Measurements from ENCODE around the gene MAJIN. TPM values are rescaled to one million over a fixed set of nuclear protein-coding genes. Genes with fewer than 3 reads are reported as not detected.

Gene MAJIN
- total and polyA plus RNA-seq, 2 experiments from 2014 or later = not detected

DNA sequence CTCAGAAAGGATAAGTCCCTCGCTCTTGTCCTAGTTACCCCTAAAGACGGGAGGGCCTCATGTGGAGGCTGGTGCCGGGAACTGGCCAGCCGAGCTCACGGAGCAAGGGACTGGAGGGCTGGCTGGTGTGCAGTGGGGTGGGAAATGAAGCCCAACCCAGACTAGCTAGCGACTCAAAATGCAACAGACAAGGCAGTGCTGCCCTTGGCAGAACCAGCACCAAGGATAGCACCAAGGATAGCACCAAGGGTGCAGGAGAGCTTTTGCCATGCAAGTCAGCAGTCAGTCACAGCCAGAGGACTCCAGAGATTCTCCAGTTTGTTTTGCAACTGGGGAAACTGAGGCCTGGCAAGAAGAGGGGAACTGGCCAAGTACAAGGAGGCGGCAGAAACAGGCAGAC is 31.4 kb upstream of the MAJIN start:
- TF ChIP-seq, protein P1, sequence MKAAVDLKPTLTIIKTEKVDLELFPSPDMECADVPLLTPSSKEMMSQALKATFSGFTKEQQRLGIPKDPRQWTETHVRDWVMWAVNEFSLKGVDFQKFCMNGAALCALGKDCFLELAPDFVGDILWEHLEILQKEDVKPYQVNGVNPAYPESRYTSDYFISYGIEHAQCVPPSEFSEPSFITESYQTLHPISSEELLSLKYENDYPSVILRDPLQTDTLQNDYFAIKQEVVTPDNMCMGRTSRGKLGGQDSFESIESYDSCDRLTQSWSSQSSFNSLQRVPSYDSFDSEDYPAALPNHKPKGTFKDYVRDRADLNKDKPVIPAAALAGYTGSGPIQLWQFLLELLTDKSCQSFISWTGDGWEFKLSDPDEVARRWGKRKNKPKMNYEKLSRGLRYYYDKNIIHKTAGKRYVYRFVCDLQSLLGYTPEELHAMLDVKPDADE (IDR thresholded peaks at IDR 0.05) = no peak
- TF ChIP-seq, protein P2, sequence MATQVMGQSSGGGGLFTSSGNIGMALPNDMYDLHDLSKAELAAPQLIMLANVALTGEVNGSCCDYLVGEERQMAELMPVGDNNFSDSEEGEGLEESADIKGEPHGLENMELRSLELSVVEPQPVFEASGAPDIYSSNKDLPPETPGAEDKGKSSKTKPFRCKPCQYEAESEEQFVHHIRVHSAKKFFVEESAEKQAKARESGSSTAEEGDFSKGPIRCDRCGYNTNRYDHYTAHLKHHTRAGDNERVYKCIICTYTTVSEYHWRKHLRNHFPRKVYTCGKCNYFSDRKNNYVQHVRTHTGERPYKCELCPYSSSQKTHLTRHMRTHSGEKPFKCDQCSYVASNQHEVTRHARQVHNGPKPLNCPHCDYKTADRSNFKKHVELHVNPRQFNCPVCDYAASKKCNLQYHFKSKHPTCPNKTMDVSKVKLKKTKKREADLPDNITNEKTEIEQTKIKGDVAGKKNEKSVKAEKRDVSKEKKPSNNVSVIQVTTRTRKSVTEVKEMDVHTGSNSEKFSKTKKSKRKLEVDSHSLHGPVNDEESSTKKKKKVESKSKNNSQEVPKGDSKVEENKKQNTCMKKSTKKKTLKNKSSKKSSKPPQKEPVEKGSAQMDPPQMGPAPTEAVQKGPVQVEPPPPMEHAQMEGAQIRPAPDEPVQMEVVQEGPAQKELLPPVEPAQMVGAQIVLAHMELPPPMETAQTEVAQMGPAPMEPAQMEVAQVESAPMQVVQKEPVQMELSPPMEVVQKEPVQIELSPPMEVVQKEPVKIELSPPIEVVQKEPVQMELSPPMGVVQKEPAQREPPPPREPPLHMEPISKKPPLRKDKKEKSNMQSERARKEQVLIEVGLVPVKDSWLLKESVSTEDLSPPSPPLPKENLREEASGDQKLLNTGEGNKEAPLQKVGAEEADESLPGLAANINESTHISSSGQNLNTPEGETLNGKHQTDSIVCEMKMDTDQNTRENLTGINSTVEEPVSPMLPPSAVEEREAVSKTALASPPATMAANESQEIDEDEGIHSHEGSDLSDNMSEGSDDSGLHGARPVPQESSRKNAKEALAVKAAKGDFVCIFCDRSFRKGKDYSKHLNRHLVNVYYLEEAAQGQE (IDR thresholded peaks at IDR 0.05; ENCODE audit: unreplicated experiment) = peak; percentile 74
- no peak for TF ChIP-seq POLR2AphosphoS5 (IDR thresholded peaks at IDR 0.05; ENCODE audit: low read depth)
- no peak for TF ChIP-seq EZH2 (IDR thresholded peaks at IDR 0.05; ENCODE audit: low read depth, unreplicated experiment)
- Mint-ChIP-seq H3K27ac (no peak overlapping the region), H3K9me3 (no peaks in the 10 kb centered on the region), H3K4me1 (peaks cover under 1% of the 10 kb centered on the region; the same call in 1 of the 3 replicates), H3K4me3 (no peak overlapping the region), H3K27me3 (ENCODE audit: insufficient read depth, low read depth, poor library complexity) (peaks cover 6% of the 10 kb centered on the region), H3K36me3 (ENCODE audit: low read depth) (no peaks in the 10 kb centered on the region)
- no peaks in the 10 kb centered on the region for H4K20me1 ChIP-seq (replicated peaks; ENCODE audit: insufficient read depth)
- no peak overlapping the region for H3K4me2 ChIP-seq
- no peaks in the 10 kb centered on the region for H3K36me3 ChIP-seq (ENCODE audit: insufficient read depth)
- DNase-seq (ENCODE audit: low spot score) = no peak
- no peaks in the 10 kb centered on the region for H3K9me2 ChIP-seq (ENCODE audit: insufficient read depth)
- no peaks in the 10 kb centered on the region for H3F3A ChIP-seq (replicated peaks; ENCODE audit: low read depth)
- no peaks in the 10 kb centered on the region for H3K4me1 ChIP-seq (ENCODE audit: insufficient read depth)
- no peaks in the 10 kb centered on the region for H3K27me3 ChIP-seq (ENCODE audit: insufficient read depth)
- no peak overlapping the region for H2AFZ ChIP-seq
- no peak overlapping the region for H3K4me3 ChIP-seq
- peak; percentile 85 for ATAC-seq
- no peak overlapping the region for H3K27ac ChIP-seq (ENCODE audit: low read depth)
- no peaks in the 10 kb centered on the region for H3K79me2 ChIP-seq (replicated peaks; ENCODE audit: insufficient read depth)

DNA sequence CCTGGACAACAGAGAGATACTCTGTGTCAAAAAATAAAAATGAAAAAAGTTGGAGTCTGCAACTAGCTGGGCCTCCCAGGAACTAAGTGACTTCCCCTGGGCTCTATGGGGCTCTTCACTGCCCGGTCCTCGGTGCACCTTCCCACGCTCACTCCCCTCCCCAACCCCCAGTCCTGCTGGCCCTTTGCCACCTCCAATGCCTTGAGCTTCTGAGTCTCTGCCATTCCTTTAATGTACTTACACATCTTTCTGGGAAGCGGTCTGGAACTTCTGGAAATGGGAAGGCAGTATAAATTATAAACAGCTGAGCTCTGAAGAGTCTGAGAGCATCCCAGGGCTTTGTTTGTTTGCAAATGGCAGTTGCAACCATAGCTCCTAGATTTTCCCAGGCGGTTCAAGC is 30.8 kb upstream of the MAJIN start:
- H3K9me3 Mint-ChIP-seq = no peaks in the 10 kb centered on the region
- Histone ChIP-seq H3K36me3 (ENCODE audit: insufficient read depth) (no peaks in the 10 kb centered on the region), H2AFZ (no peak overlapping the region), H3K27me3 (ENCODE audit: insufficient read depth) (no peaks in the 10 kb centered on the region), H3K79me2 (replicated peaks; ENCODE audit: insufficient read depth) (no peaks in the 10 kb centered on the region), H3K9me2 (ENCODE audit: insufficient read depth) (no peaks in the 10 kb centered on the region), H4K20me1 (replicated peaks; ENCODE audit: insufficient read depth) (no peaks in the 10 kb centered on the region), H3K4me1 (ENCODE audit: insufficient read depth) (no peaks in the 10 kb centered on the region), H3K4me2 (no peak overlapping the region), H3K4me3 (no peak overlapping the region), H3K27ac (ENCODE audit: low read depth) (no peak overlapping the region), H3F3A (replicated peaks; ENCODE audit: low read depth) (no peaks in the 10 kb centered on the region)
- H3K27ac Mint-ChIP-seq = no peak overlapping the region
- peaks cover 5% of the 10 kb centered on the region for H3K27me3 Mint-ChIP-seq (ENCODE audit: insufficient read depth, low read depth, poor library complexity)
- ATAC-seq (no peak), DNase-seq (ENCODE audit: low spot score) (no peak)
- H3K36me3 Mint-ChIP-seq (ENCODE audit: low read depth) = no peaks in the 10 kb centered on the region
- peaks cover 4% of the 10 kb centered on the region; the same call in 1 of the 3 replicates for H3K4me1 Mint-ChIP-seq
- no peak overlapping the region for H3K4me3 Mint-ChIP-seq
- no peak for TF ChIP-seq CREB1 (CRISPR knock-in tag; IDR thresholded peaks at IDR 0.05; ENCODE audit: low read depth)
- TF ChIP-seq, protein P2 (IDR thresholded peaks at IDR 0.05; ENCODE audit: unreplicated experiment) = no peak
- TF ChIP-seq JUNB (IDR thresholded peaks at IDR 0.05; ENCODE audit: unreplicated experiment) = no peak
- no peak for TF ChIP-seq POLR2AphosphoS5 (IDR thresholded peaks at IDR 0.05; ENCODE audit: low read depth)
- TF ChIP-seq, protein P3, sequence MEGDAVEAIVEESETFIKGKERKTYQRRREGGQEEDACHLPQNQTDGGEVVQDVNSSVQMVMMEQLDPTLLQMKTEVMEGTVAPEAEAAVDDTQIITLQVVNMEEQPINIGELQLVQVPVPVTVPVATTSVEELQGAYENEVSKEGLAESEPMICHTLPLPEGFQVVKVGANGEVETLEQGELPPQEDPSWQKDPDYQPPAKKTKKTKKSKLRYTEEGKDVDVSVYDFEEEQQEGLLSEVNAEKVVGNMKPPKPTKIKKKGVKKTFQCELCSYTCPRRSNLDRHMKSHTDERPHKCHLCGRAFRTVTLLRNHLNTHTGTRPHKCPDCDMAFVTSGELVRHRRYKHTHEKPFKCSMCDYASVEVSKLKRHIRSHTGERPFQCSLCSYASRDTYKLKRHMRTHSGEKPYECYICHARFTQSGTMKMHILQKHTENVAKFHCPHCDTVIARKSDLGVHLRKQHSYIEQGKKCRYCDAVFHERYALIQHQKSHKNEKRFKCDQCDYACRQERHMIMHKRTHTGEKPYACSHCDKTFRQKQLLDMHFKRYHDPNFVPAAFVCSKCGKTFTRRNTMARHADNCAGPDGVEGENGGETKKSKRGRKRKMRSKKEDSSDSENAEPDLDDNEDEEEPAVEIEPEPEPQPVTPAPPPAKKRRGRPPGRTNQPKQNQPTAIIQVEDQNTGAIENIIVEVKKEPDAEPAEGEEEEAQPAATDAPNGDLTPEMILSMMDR (conservative IDR thresholded peaks at IDR 0.05; ENCODE audit: low read depth in 2 of 2) = no peak
- no peak for TF ChIP-seq EZH2phosphoT487 (IDR thresholded peaks at IDR 0.05; ENCODE audit: unreplicated experiment)
- TF ChIP-seq EZH2 (IDR thresholded peaks at IDR 0.05; ENCODE audit: low read depth, unreplicated experiment) = no peak
- no peak for TF ChIP-seq STAT1 (IDR thresholded peaks at IDR 0.05; ENCODE audit: unreplicated experiment)
- no peak for TF ChIP-seq NANOG (IDR thresholded peaks at IDR 0.05; ENCODE audit: borderline replicate concordance)
- no peak for TF ChIP-seq ZNF331 (CRISPR knock-in tag; IDR thresholded peaks at IDR 0.05; ENCODE audit: low read depth)
